ENCODE results near the gene ANGPTL4.
A peak's percentile ranks its signal among the peaks of the same experiment; 100 is the strongest.
"Not testable (repeated sequence)": the region's sequence is repeated elsewhere in the genome, so short reads cannot be mapped to it uniquely, and the experiment has no call there.

Gene ANGPTL4, protein sequence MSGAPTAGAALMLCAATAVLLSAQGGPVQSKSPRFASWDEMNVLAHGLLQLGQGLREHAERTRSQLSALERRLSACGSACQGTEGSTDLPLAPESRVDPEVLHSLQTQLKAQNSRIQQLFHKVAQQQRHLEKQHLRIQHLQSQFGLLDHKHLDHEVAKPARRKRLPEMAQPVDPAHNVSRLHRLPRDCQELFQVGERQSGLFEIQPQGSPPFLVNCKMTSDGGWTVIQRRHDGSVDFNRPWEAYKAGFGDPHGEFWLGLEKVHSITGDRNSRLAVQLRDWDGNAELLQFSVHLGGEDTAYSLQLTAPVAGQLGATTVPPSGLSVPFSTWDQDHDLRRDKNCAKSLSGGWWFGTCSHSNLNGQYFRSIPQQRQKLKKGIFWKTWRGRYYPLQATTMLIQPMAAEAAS

DNA sequence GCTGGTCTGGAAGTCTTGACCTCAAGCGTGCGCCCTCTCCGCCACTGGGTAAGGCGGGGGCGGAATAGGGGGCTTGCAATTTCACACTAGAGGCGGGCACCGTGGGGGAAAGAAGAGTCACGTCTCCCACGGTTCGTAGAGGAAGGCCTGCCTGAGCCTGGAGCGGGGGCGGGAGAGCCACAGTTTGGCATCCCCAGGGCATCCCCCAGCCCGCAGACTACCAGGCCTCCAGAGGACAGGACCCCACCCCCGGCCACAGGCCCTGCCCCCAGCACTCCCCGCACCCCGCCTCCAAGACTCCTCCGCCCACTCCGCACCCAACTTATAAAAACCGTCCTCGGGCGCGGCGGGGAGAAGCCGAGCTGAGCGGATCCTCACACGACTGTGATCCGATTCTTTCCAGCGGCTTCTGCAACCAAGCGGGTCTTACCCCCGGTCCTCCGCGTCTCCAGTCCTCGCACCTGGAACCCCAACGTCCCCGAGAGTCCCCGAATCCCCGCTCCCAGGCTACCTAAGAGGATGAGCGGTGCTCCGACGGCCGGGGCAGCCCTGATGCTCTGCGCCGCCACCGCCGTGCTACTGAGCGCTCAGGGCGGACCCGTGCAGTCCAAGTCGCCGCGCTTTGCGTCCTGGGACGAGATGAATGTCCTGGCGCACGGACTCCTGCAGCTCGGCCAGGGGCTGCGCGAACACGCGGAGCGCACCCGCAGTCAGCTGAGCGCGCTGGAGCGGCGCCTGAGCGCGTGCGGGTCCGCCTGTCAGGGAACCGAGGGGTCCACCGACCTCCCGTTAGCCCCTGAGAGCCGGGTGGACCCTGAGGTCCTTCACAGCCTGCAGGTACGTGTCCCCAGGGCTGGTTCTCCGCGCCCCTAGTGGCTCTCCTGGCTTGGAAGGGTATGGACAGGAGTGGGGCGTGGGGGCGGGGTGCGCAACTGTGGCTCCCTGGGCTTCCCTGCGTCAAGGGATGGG lies at the start of gene ANGPTL4:
Gene ANGPTL4 (plus strand): TSS at position 353 of the 969 bp plus-strand sequence. CDS start 167 bp downstream, at position 520.
- DNase-seq, result peak in 1 of 2 experiments; percentile 12

DNA sequence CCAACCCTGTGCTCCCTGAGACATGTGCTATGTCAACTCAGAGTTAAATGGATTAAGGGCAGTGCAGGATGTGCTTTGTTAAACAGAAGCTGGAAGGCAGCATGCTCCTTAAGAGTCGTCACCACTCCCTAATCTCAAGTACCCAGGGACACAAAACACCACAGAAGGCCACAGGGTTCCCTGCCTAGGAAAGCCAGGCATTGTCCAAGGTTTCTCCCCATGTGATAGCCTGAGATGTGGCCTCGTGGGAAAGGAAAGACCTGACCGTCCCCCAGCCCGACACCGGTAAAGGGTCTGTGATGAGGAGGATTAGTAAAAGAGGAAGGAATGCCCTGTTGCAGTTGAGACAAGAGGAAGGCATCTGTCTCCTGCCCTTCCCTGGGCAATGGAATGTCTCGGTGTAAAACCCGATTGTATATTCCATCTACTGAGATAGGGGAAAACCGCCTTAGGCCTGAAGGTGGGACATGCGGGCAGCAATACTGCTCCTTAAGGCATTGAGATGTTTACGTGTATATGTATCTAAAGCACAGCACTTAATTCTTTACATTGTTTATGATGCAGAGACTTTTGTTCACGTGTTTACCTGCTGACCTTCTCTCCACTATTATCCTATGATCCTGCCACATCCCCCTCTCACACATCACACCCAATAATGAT lies 48.8 kb upstream of the ANGPTL4 start:
- DNase-seq, result not testable (repeated sequence)

DNA sequence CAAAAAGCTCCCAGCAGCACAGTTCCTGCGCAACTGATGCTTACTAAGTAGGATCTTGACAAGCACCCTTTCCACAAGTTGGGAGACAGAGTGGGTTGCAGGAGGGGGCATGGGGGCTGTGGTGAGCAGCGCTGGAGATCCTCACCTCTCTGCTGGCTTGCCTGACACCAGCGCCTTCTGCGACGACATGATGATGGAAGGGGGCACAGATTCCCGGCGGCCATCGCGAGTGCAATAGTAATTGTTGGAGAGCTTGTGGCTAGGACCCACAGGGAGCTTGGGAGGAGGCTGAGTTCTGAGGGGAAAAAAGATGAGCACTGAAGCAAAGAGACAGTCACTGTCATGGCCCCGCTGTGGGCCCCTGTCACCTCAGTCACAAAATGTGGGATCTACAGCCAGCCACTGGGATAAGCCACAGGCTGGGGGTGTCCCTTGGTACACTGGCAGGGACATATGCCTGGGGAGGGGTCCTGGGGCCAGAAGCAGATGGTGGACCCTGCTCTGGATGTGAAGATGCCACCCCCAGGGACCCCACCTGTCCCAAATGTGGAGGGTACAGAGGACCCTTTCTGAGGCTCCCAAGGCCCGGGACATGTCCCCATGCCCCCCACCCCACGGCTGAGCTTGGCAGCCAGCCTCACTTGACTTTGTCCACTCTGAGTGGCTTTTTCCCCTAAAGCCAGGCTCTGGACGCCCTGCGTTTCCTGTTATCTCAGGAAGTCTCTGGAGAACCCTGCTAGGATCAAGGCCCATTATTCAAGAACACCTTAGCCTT lies 47.4 kb upstream of the ANGPTL4 start:
- no peak for DNase-seq

DNA sequence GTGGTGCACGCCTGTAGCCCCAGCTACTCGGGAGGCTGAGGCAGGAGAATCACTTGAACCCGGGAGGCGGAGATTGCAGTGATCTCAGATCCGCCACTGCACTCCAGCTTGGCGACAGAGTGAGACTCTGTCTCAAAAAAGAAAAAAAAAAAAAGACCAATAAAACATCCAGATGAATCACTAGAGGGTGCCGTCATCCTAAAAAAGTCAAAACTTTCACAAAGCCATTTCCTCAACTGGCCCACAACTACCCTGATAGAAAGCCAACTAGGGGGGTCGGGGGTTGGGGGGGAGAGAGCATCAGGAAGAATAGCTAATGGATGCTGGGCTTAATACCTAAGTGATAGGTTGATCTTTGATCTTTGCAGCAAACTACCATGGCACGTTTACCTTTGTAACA lies 45.1 kb upstream of the ANGPTL4 start:
- DNase-seq, result not testable (repeated sequence)

DNA sequence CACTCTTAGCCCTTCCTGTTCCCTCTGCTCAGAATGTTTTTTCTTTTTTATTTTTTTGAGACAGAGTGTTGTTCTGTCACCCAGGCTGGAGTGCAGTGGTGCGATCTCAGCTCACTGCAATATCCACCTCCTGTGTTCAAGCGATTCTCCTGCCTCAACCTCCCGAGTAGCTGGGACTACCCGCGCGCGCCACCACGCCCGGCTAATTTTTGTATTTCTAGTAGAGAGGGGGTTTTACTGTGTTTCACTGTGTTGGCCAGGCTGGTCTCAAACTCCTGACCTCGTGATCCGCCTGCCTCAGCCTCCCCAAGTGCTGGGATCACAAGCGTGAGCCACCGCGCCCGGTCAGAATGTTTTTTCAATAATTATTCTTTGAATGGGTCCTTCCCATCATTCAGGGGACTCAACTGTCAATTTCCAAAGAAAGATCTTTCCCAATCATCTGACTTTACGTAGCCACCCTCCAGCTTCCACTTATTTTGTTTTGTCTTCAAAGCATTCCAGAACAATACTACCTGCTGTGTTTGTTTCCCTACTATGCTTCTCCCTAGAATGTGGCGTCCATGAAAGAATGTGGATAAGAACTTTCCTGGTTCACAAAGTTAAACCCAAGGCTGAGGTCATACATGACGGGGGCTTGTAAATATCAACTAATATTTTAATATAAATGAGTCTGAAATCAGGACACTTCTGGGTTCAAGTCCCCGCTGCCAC lies 44.0 kb upstream of the ANGPTL4 start:
- no peak for DNase-seq

DNA sequence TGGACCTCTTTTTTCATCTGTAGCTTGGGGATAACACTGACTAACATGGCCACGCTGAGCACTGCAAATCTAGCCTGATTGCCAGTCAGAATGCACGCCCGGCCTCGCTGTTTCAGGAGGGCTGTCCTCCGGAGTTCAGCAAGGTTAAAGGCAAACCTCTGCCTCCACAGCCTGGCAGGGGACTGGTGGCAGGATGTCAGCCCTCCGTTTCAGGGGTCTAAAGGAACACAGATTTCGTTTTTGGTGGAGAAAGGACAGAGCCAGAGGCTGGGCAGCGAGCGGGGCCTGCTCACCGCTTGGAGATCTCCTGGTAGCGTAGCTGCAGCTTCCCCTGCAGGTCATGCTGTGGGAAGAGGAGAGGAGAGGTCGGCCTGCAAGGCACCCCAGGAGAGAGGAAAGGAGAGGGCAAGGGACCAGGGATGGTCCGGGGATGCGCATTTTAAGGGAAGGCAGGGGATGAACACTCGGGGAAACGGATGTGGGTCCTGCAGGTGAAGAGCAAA lies 43.3 kb upstream of the ANGPTL4 start:
- no peak for DNase-seq

DNA sequence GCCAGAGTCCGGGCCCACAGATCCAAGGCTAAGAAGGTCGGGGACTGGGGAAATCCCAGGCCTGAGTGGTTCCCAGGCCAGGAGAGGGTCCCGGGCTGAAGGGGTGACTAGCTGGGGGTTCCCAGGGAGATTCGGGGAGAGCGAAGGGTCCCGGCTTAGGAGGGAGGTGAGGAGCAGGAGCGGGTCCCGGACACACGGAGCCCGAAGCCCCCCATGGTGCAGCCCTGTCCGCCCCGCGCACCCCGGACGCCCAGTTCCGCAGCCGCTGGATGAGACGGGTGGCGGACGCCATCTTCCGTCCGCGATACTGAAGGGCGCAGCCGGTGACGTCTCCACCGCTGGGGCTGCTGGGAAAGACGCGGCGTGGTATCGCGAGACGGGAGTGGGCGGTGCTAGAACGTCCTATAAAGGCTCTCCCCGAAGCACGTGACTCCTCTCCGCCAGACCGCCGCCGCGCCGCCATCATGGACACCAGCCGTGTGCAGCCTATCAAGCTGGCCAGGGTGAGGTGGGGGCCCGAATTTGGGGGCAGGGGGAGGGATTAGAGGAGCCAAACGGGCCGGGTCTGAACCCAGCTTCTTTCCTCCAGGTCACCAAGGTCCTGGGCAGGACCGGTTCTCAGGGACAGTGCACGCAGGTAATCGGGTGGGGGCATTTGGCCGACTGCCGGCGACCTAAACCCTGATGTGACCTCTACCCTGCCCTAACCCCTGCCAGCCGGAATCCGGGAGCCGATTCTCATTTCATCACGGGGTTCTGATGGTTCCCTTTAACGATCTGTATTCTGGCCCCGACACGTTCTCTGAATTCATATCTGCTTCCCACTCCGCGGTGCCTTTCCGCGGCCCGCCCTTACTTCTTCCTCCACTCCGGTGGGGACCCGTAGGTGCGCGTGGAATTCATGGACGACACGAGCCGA lies 42.6 kb upstream of the ANGPTL4 start, which contains the start of the genes NDUFA7 and RPS28:
Gene NDUFA7 (minus strand): TSS at position 309 of the 919 bp plus-strand sequence. CDS start 17 bp downstream, at position 292.
Gene RPS28 (plus strand): TSS at position 430 of the 919 bp plus-strand sequence. CDS start 35 bp downstream, at position 465.
- peak; percentile 78 to 91 for DNase-seq

DNA sequence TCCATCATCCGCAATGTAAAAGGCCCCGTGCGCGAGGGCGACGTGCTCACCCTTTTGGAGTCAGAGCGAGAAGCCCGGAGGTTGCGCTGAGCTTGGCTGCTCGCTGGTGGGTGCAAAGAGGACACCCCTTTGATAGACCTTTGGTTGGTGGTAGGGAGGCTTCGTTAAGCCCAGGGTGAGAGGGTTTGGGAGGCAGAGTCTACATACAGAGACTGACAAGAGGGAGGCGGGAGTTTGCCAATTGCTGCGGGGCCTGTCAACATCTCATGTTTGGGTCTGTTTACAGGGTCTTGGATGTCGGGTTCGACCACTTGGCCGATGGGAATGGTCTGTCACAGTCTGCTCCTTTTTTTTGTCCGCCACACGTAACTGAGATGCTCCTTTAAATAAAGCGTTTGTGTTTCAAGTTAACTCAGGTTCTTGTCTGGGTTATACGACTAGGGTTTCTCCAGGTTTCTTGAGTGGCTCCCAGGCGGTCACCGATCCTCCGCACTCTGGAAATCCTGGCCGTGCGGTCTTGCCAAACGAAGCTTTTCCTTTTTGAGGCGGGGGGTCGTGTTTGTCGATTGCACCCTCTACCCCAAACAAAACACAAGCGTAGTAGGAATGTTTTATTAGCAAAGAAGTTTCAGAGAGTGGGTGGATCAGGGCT lies 41.8 kb upstream of the ANGPTL4 start:
- DNase-seq, result no peak

DNA sequence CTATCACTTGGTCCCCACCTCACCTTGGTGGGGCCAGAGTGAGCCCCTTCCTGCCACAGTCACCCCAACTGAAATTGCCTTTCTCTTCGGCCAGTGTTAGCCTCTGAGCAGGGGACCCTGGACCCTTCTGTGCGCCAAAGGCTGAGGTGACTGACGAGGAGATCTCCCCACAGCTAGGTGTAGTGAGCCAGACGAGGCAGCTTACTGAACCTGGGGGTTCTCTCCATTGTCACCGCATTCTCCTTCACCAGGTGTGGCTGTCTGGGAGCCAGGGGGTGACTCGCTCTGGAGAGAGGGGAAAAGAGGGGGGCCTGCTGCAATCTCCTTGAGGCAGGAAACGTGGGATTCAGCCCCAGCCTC lies 41.3 kb upstream of the ANGPTL4 start:
- no peak for DNase-seq

DNA sequence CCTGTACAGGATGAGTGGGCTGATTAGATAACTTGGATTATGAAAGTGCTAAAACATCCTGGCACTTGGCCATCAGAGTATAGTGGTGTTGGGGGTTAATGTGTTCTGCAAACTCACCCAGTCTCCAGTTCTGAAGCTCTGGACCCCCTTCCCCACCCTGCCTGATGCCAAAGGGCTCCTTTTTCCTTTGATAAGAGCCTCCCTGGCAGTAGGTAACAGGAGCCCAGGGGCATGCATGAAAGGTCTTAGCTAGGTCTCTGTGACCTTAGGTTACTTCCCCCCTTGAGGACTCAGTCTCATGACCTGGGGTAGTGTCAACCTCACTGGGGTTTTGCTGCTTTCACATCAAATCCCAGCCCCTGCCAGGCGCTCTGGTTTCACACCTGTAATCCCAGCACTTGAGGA lies 40.2 kb upstream of the ANGPTL4 start:
- DNase-seq, result no peak

DNA sequence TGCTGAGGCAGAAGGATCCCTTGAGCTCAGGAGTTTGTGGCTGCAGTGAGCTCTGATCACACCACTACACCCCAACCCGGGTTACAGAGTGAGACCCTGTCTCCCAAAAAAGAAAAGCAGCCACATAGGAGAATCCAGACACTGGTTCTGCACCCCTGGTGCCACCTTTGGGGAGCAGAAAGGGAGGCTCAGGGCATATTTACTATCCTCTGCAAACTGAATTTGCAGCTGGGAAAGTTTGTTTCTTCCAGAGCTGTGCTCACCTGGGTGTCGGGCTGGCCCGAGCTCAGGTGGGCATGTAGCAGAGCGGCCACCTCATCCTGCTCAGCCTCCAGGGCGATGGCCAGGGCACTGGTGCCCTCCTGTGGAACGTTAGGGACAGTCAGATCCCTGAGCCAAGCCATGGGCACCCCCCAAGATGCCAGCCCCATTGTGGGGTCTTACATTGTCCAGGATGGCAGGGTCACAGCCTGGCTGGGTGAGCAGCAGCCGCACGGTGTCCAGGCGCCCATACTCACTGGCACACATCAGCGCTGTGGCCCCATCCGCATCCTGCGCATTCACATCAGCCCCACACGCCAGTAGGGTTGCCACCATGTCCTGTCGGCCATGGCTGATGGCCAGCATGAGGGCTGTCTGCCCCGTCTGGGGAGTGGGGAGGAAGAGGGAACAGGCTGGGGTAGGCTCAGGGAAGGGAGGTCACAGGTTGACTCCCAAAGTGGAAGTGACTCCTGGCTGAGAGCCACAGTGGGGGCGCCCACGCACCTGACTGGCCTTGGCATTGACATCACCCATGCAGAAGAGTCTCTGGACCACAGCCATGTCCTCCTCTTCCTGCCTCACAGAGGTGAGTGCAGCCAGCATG lies 39.5 kb upstream of the ANGPTL4 start:
- DNase-seq, result no peak

DNA sequence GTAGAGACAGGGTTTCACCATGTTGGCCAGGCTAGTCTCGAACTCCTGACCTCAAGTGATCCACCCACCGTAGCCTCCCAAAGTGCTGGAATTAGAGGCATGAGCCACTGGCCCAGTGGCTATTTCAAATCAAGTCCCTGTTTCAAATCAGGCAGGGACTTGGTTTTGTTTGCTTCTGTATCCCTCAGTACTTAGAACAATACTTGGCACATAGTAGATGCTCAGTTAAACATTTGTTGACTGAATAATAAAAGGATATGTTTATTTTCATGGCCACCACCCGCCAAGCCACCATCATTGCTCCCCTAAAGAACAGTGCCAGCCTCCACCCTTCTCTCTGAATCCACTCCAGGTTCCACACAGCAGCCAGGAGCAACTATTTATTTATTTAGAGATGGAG lies 38.5 kb upstream of the ANGPTL4 start:
- DNase-seq, result no peak

DNA sequence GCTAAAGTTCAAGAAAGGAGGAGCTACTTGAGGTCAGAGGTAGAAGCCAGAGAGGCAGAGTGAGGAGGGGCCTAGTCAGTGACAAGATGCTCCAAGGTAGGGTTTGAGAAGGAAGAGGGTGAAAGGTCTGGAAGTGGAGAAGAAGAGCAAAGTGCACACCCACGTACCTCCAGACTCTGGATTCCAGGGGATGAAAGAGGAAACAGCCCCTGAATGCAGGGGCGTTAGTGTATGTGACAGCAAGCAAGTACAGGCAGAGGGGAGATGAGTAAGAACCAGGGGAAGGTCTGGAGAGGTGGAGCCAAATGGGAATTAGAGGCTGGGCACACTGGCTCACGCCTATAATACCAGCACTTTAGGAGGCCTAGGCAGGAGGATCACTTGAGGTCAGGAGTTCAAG lies 34.0 kb upstream of the ANGPTL4 start:
- DNase-seq, result no peak

DNA sequence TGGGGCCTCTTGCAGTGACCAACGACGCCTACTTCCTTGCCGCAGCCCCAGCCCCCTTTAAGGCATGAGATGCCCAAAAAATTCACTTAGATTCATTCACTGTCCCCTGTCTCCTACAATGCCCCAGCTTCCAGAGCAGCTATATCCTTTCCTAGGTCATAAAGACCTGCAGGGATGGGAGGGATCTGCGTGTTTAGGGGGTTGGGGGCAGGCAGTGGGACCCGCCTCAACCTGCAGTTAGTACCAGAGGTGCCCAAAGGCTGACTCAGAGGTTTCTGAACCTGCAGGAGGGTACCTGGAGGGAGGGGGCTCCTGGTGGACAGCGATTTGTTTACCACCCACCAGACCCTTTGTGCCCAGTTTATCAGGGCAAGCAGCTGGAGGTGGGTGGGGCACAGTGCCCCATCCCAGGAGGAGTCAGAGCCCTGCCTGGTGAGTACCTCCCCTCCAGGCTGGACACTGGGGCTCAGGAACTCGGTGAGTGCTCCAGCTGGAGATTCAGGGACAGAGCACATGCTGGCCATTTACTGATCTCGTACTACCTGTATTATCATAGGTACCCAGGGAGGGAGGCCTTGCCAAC lies 32.6 kb upstream of the ANGPTL4 start:
- DNase-seq, result no peak

DNA sequence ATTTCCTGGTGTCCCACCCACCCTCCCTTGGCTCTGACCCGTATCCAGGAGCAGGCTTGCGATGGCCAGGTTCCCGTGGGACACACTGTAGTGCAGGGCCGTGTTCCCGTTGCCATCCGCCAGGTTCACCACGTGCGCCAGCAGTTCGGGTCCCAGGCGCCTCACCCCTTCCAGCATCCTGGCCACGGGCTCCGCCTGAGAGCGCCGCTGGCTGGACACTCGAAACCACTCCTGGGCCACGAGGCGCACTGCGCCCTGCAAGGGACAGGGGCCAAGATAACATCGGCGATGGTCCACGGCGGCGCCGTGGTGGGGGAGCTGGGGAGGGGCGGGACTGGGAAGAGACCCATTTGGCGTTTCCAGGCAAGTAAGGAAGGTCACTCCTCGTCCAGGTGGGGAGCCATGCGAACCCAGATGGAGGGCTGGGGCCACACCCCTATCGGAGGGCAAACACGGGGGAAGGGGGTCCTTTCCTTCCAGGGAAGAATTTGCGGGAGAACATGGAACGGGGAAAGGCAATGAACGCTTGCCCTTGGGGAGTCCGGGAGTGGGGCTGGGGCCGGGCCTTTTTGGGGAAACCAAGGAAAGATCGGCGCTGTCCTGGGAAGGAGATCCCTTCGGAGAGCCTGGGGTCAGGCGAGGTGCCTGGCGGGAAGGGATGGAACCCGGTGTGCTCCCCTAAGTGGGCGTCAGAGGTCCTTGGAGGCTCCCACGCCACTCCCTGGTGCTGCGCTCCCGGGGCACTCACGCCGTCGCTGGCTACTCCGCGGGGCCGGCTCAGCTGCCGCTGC lies 30.8 kb upstream of the ANGPTL4 start:
- no peak for DNase-seq

DNA sequence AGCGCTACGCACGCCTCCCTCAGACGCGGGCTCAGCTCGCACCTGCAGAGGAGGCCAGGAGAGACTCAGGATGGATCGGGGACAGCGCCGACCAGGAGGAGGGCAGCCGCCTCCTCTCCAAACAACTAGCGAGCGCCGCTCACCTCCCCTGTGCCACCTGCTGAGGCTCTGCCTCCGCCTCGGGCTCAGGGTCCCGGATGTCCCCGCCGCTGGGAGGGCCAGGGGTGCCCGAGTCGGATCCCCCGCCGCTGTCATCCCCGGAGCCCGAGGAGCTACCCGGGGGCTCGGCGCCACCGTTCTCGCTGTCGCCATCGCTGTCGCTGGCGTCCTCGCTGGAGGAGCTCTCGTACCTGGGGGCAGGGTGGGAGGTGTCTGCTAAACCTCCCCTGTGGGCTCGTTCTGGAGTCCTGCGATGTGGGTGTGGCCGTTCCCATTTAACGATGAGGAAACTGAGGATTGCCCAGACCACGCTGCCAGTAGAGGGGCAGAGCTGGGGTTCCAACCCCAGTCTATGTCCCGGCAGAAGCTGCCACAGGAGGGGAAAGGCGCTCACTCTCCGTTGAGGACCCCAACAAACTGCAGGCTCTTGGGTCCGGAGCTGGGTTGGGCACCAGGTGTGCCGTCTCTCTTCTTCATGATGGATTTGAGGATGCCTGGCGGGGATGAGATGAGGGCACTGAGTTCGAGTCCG lies 30.0 kb upstream of the ANGPTL4 start:
- no peak for DNase-seq
